ENCODE measurements around the gene VGLL2. TPM values are rescaled to one million over a fixed set of nuclear protein-coding genes. Genes with fewer than 3 reads are reported as not detected.
"Not testable (repeated sequence)": the region's sequence is repeated elsewhere in the genome, so short reads cannot be mapped to it uniquely, and the experiment has no call there.

Gene VGLL2
- total RNA-seq: not detected
- long read RNA-seq: 0 reads

- ATAC-seq (peak; percentile 94), DNase-seq (peak; percentile 62)
- intact Hi-C loops (cut with micrococcal nuclease): no loop called here
Observed at GRCh38 chr6:117265410-117266256, at the start of gene VGLL2. Gene VGLL2 (plus strand): TSS chr6:117265558. CDS start chr6:117265764, 206 bp downstream.

GRCh38 chr6:117222861-117223260, 42.5 kb upstream of the VGLL2 start:
- intact Hi-C loops (cut with micrococcal nuclease): no loop called here
- DNase-seq (no peak), ATAC-seq (no peak)

GRCh38 chr6:117226778-117227177, 38.6 kb upstream of the VGLL2 start:
- intact Hi-C loops (cut with micrococcal nuclease): no loop called here
- no peak for ATAC-seq

GRCh38 chr6:117227245-117227962, 38.0 kb upstream of the VGLL2 start:
- ATAC-seq (no peak), DNase-seq (no peak)

More at GRCh38 chr6:117226778-117227177, 38.6 kb upstream of the VGLL2 start:
- no peak for DNase-seq

GRCh38 chr6:117228202-117228601, 37.2 kb upstream of the VGLL2 start:
- ATAC-seq (peak; percentile 50), DNase-seq (no peak)
- intact Hi-C loops (cut with micrococcal nuclease): no loop called here

More at GRCh38 chr6:117227245-117227962, 38.0 kb upstream of the VGLL2 start:
- intact Hi-C loops (cut with micrococcal nuclease): no loop called here

GRCh38 chr6:117229870-117230269, 35.5 kb upstream of the VGLL2 start:
- intact Hi-C loops (cut with micrococcal nuclease): no loop called here
- ATAC-seq (no peak), DNase-seq (no peak)

- no peak for ATAC-seq
- DNase-seq: no peak
- intact Hi-C loops (cut with micrococcal nuclease): no loop called here
Observed at GRCh38 chr6:117231466-117231865, 33.9 kb upstream of the VGLL2 start.

GRCh38 chr6:117232196-117232595, 33.2 kb upstream of the VGLL2 start:
- DNase-seq (no peak), ATAC-seq (no peak)
- intact Hi-C loops (cut with micrococcal nuclease): no loop called here

GRCh38 chr6:117233145-117233544, 32.2 kb upstream of the VGLL2 start:
- ATAC-seq: peak; percentile 67
- DNase-seq: no peak

GRCh38 chr6:117237561-117237960, 27.8 kb upstream of the VGLL2 start:
- ATAC-seq (no peak), DNase-seq (no peak)
- intact Hi-C loops (cut with micrococcal nuclease): no loop called here

More at GRCh38 chr6:117233145-117233544, 32.2 kb upstream of the VGLL2 start:
- intact Hi-C loops (cut with micrococcal nuclease): no loop called here

GRCh38 chr6:117244571-117244970, 20.8 kb upstream of the VGLL2 start:
- ATAC-seq; DNase-seq; intact Hi-C loops (cut with micrococcal nuclease): not testable (repeated sequence)

- intact Hi-C loops (cut with micrococcal nuclease); ATAC-seq; DNase-seq: not testable (repeated sequence)
Observed at GRCh38 chr6:117244979-117245378, 20.4 kb upstream of the VGLL2 start.

- intact Hi-C loops (cut with micrococcal nuclease): no loop called here
- ATAC-seq (no peak), DNase-seq (no peak)
Observed at GRCh38 chr6:117253785-117254184, 11.6 kb upstream of the VGLL2 start.

GRCh38 chr6:117262799-117263198, 2.6 kb upstream of the VGLL2 start:
- intact Hi-C loops (cut with micrococcal nuclease): no loop called here
- ATAC-seq (no peak), DNase-seq (no peak)

- no peak for ATAC-seq
- intact Hi-C loops (cut with micrococcal nuclease): no loop called here
- DNase-seq: no peak
Observed at GRCh38 chr6:117263353-117263927, 1.9 kb upstream of the VGLL2 start.

GRCh38 chr6:117264369-117264691, 1.0 kb upstream of the VGLL2 start:
- intact Hi-C loops (cut with micrococcal nuclease): no loop called here
- no peak for DNase-seq
- no peak for ATAC-seq

- no peak for DNase-seq
- intact Hi-C loops (cut with micrococcal nuclease): no loop called here
- peak; percentile 46 for ATAC-seq
Observed at GRCh38 chr6:117264692-117265409, 507 bp upstream of the VGLL2 start.

- intact Hi-C loops (cut with micrococcal nuclease): no loop called here
- DNase-seq: no peak
- ATAC-seq: no peak
Observed at GRCh38 chr6:117266257-117267053, 1.1 kb downstream of the VGLL2 start.

- DNase-seq: no peak
- intact Hi-C loops (cut with micrococcal nuclease): no loop called here
- ATAC-seq: no peak
Observed at GRCh38 chr6:117267054-117267347, 1.6 kb downstream of the VGLL2 start.
